HG03558 (cell line): Measurements from ENCODE around the gene GDPGP1.
"Not testable (repeated sequence)": the region's sequence is repeated elsewhere in the genome, so short reads cannot be mapped to it uniquely, and the experiment has no call there.

Experiments used
- ATAC-seq: cut with Tn5 transposase; IDR thresholded peaks from one replicate; pipeline ENCODE4 v1.9.1; 2021; ENCODE audit warnings: moderate number of reproducible peaks; ENCODE audit not compliant: unreplicated experiment; ENCODE audit errors: extremely low read depth

GDPGP1 gene

DNA sequence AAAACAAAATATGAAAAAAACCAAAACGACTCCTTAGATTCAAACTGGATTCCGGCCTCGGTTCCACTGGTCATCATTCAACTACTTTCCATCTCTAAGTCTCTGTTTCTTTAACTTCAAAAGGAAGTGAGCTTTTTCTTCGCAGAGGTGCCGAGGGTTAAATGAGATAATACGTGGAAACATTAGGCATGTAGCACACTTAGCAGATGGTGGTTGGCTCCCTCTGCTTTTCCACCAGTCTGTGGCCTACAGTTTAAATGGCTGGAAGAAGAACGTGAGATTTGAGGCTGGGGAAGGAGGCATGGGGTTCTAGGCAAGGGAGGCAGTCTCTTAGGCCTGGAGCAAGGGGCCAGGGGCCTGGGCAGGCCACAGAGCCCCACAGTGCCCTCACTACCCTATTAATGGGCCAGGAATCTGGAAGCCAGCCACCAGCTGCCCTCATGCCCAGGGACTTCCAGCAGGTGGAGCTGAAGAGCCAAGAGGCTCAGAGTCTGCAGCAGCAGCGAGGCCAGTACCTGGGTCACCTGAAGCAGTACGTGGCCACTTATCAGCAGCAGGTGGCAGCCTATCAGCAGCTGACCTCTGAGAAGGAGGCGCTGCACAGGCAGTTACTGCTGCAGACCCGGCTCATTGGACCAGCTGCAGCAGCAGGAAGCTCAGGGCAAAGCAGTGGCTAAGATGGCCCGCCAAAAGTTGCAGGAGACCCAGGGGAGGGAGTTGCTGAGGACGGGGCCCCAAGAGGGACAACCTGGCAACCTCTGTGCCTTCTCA, 59.2 kb downstream of the GDPGP1 start:
- not testable (repeated sequence) for ATAC-seq

- ATAC-seq = no peak
Observed at GRCh38 chr15:90294159-90294558, 60.1 kb downstream of the GDPGP1 start.

DNA sequence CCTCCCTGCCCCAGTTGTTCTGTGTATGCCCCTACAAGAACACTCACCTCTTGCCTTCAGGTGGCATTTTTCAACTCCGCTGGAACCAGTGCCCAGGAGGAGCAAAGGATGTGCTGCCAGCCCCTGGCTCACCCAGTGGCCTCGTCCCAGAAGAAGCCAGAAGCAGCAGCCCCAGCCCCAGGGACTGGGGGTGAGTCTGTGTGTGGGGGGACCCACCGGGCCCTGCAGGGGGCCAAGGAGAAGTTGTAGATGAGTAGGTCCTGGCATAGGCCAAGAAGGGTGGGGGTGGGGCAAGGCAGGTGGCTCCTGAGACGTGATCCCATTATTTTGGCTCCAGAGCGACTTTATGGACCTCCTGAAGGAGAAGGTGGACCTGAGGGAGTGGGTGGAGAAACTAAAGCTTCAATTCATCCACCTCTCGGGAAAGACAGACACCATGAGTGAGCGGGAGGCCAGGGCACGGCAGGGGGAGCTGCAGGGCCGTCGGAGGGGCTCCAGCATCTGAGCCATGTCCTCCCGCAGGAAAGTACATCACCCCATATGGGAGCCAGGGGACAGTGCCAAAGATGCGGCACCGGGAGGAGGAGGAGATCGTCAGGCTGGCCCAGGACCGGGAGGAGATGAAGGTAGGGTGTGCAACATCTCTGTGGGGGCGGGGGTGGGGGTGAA, 60.7 kb downstream of the GDPGP1 start:
- ATAC-seq = no peak

DNA sequence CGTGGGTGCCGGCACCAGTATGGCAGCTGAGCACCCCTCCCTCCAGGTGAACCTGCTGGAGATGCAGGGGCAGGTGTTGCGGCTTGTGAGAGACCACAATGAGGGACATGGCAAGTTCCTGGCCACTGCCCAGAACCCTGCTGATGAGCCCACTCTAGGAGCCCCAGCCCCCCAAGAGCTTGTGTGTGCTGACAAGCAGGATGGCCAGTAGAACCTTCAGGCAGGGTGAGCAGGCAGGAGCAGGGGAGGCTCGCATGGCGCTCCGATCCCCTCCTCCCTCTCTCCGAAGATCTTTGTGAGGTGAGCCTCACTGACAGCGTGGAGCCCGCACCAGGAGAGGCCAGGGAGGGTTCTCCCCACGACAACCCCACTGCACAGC, 61.2 kb downstream of the GDPGP1 start:
- ATAC-seq = no peak
